Large intestine (tissue), 3 donors: ENCODE measurements around the gene FGG. TPM values are rescaled to one million over a fixed set of nuclear protein-coding genes. Genes with fewer than 3 reads are reported as not detected.

Experiments used
- DNase-seq, 2 donors: peaks; one replicate each; pipeline versions ENCODE4 v3.0.0 to v3.0.0-alpha.2; 2013
- H3K27ac ChIP-seq: one replicate; pipeline ENCODE4 v1.5.1; 2013; ENCODE audit warnings: low read length
- H3K27me3 ChIP-seq: 2 replicates; pipeline ENCODE4 v1.6.1; 2013; ENCODE audit warnings: low read length; ENCODE audit not compliant: control insufficient read depth, insufficient read depth
- H3K36me3 ChIP-seq: 2 replicates; pipeline ENCODE4 v1.6.1; 2013; ENCODE audit warnings: low read length; ENCODE audit not compliant: control insufficient read depth, insufficient read depth
- H3K4me1 ChIP-seq: one replicate; pipeline ENCODE4 v1.6.1; 2013; ENCODE audit warnings: low read length; ENCODE audit not compliant: control insufficient read depth, insufficient read depth
- H3K4me3 ChIP-seq: one replicate; pipeline ENCODE4 v1.5.1; 2013; ENCODE audit warnings: low read length
- H3K9me3 ChIP-seq: one replicate; pipeline ENCODE4 v1.6.1; 2013; ENCODE audit warnings: mild to moderate bottlenecking, low read depth, low read length, moderate library complexity; ENCODE audit not compliant: control insufficient read depth
- WGBS: methylation state at CpG from one replicate; pipeline ENCODE4 v1.1.5; 2013; ENCODE audit warnings: low lambda C conversion rate; ENCODE audit not compliant: insufficient coverage; 5-methylcytosine and 5-hydroxymethylcytosine counted together
- polyA plus RNA-seq: library from polyadenylated mRNA; unstranded; fragments of 120-200 nt; gene quantifications from one replicate; pipeline ENCODE4 v1.2.1, GENCODE V29; 2013

Gene FGG
- polyA plus RNA-seq, 1 donor: 40.5 TPM

- Histone ChIP-seq H3K27me3 (peaks cover 8% of the 10 kb centered on the region), H3K9me3 (peaks cover 2% of the 10 kb centered on the region)
Observed at GRCh38 chr4:154630324-154630723, 17.9 kb upstream of the FGG start.

DNA sequence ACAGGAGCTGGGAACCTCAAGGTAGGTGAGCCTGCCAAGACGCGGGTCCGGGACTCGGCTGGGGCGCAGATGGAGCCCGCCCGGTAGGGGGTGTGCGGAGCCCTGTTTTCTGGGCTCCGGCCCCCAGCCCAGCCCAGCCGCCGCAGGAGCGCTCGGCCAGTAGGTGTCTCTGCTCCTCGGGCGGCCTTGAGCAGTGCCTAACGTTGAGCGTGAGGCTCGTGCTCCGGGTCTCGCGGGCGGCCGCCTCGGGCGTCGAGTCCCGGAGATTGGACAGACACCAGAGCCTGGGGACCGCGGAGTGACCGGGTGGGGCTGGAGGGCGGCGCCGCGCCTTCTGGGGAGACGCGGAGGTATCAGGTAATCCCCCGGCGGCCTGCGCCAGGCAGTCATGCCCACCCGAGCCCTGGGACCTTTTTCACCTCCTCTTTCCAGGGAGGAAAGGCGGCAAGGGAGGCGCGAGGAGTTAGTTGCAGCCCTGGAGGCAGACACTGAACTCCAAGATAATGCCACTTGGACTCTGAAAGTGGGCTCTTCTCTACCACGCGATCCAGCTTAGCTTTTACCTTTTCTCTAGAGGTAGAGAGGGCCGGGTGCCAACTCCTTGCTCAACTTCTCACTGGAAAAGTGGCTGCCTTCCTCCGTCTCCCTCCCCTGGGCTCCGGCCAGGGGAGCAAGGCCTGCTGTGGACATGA is 14.5 kb upstream of the FGG start:
- Histone ChIP-seq H3K9me3 (peaks cover 2% of the 10 kb centered on the region), H3K27ac (no peak overlapping the region), H3K27me3 (peaks cover 8% of the 10 kb centered on the region), H3K36me3 (no peaks in the 10 kb centered on the region), H3K4me3 (peak overlapping the region; percentile 55), H3K4me1 (peaks cover 12% of the 10 kb centered on the region)
- DNase-seq: peak; percentile 46 to 79
- WGBS: no CpG with 5 or more reads among the region's 48 CpGs

More at GRCh38 chr4:154630324-154630723, 17.9 kb upstream of the FGG start:
- no peak overlapping the region for H3K4me3 ChIP-seq
- H3K36me3 ChIP-seq: no peaks in the 10 kb centered on the region
- peaks cover 12% of the 10 kb centered on the region for H3K4me1 ChIP-seq
- no peak overlapping the region for H3K27ac ChIP-seq
- no peak for DNase-seq

- Histone ChIP-seq H3K36me3 (no peaks in the 10 kb centered on the region), H3K4me1 (peaks cover 12% of the 10 kb centered on the region), H3K27me3 (peaks cover 8% of the 10 kb centered on the region), H3K9me3 (peaks cover 2% of the 10 kb centered on the region), H3K4me3 (no peak overlapping the region), H3K27ac (no peak overlapping the region)
- DNase-seq: peak in 1 of 2 donors; percentile 32
- 60% methylated on average over 2 of the region's 3 CpGs for WGBS
Observed at GRCh38 chr4:154625971-154626370, 13.5 kb upstream of the FGG start.

DNA sequence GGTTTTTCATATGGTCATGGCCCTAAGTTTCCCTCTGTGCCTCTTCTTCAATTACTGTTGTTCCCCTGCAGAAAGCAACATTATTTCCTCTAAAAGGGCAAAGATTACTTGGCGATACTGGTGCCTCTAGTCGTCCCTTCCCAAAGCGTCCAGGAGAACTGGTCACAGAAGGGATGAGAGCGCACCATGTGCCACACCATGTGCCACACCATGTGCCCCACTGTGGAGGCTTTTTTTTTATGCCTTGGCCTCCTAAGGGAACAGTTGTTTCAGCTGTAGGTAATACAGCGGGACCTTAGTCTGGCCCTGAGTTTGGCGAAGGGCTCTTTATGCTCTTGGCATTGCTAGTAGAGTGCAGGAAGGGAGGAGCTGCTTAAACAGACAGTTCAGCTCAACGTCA is 11.5 kb upstream of the FGG start:
- H3K4me3 ChIP-seq: no peak overlapping the region
- no peaks in the 10 kb centered on the region for H3K36me3 ChIP-seq
- H3K27me3 ChIP-seq: peaks cover 8% of the 10 kb centered on the region
- H3K4me1 ChIP-seq: peaks cover 12% of the 10 kb centered on the region
- H3K9me3 ChIP-seq: peaks cover 2% of the 10 kb centered on the region
- no peak for DNase-seq
- WGBS: no CpG with 5 or more reads among the region's 7 CpGs
- no peak overlapping the region for H3K27ac ChIP-seq

GRCh38 chr4:154623436-154623835 is 11.0 kb upstream of the FGG start:
- Histone ChIP-seq H3K9me3 (peaks cover 2% of the 10 kb centered on the region), H3K36me3 (no peaks in the 10 kb centered on the region), H3K27ac (no peak overlapping the region), H3K4me3 (no peak overlapping the region), H3K4me1 (peaks cover 14% of the 10 kb centered on the region), H3K27me3 (peaks cover 8% of the 10 kb centered on the region)
- no peak for DNase-seq
- WGBS: no CpG with 5 or more reads among the region's 3 CpGs

DNA sequence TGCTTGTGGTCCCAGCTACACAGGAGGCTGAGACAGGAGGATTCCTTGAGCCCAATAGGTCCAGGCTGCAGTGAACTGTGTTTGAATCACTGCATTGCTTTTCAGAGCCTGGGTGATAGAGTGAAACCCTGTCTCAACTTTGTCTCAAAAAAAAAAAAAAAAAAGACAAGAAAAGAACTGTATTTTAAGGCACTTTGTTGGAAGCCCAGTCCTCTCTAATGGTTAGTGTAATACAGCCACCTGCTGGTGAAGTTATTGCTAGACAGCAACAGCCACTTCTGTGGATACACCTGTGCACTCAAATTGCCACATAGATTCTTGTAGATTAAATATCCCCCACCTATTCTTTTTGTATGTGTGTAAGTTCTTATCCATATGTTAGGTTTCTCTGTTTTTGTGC is 10.1 kb upstream of the FGG start:
- Histone ChIP-seq H3K4me3 (no peak overlapping the region), H3K36me3 (no peaks in the 10 kb centered on the region), H3K9me3 (peaks cover 2% of the 10 kb centered on the region), H3K4me1 (peaks cover 20% of the 10 kb centered on the region), H3K27me3 (peaks cover 8% of the 10 kb centered on the region), H3K27ac (no peak overlapping the region)
- DNase-seq: peak; percentile 33 to 53

DNA sequence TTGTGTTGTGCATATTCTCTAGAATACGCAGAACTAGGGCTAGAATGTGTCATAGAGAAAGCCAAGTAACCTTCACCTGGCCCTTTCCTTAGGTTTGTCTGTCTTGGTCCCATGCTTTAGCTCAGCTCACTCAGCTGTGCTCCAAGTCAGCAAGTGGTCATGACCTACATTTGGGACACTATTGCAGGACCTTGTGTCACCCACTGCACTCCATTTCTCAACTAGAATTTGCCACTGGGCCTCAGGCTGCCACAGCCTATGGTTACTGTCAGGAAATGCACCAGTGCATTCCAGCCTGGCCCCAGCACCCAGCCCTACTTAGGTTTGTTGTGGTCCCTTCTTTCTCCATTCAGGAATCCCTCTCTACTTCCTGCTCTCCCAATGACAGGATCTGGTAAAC is 7.7 kb upstream of the FGG start:
- peaks cover 25% of the 10 kb centered on the region for H3K4me1 ChIP-seq
- H3K9me3 ChIP-seq: no peaks in the 10 kb centered on the region
- no peaks in the 10 kb centered on the region for H3K27me3 ChIP-seq
- WGBS: no CpG with 5 or more reads among the region's 1 CpG
- no peaks in the 10 kb centered on the region for H3K36me3 ChIP-seq
- no peak for DNase-seq
- H3K4me3 ChIP-seq: no peak overlapping the region
- no peak overlapping the region for H3K27ac ChIP-seq

DNA sequence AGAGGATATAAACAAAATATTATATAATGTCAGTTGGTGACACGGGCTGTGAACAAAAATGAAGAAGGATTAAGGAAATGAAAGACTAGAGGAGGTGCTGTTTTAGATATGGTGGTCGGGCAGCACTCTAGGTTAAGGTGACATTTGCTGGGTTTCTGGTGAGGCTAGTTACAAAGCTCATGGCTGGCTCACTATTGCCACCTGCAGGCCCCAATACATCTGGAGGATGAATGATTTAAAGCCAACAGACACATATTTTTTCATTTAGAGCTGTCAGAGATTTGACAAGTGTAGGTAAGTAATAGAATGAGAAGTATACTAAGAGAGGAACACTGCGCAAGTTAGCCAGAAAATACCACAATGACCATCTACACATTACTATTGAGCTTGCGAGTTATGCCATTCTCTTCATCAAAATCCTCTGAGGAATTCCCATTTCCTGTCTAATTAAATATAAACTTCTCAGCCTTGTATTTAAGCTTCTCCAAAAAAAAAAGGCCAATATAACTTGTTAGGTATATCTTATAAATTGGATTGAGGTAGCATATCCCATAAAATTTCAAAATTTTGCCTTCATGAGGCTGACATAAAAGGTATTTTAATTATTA is 6.4 kb upstream of the FGG start:
- no peaks in the 10 kb centered on the region for H3K36me3 ChIP-seq
- peak; percentile 52 to 75 for DNase-seq
- no peak overlapping the region for H3K4me3 ChIP-seq
- WGBS: 0% methylated on average over 2 of the region's 4 CpGs
- no peaks in the 10 kb centered on the region for H3K9me3 ChIP-seq
- peak overlapping the region; percentile 58 for H3K27ac ChIP-seq
- no peaks in the 10 kb centered on the region for H3K27me3 ChIP-seq
- peaks cover 28% of the 10 kb centered on the region for H3K4me1 ChIP-seq

DNA sequence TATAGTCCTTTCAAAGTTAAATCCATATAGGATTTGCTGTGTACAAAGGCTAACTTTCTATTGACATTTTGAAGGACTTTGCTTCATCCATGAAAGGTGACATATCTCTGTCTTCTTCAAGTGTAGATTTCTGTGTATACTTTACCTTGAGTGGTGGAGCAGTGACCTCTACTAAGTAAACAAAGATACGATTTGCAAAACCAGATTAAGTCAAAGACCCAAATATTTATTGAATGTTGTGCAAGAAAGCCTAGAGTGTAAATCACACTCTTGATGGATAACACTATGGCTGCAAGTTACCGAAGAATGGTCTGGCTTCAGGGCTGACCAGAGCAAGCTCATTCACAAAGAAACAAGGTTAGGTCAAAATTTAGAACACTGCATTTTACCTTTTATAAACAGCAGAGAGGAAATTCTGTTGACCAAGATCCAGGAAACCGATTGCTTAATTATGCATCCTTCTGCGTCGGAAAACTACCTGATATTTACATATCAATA is 5.4 kb upstream of the FGG start:
- Histone ChIP-seq H3K4me3 (no peak overlapping the region), H3K27ac (peak overlapping the region; percentile 58), H3K9me3 (no peaks in the 10 kb centered on the region), H3K4me1 (peaks cover 34% of the 10 kb centered on the region), H3K27me3 (no peaks in the 10 kb centered on the region), H3K36me3 (no peaks in the 10 kb centered on the region)
- no CpG with 5 or more reads among the region's 5 CpGs for WGBS
- DNase-seq: peak; percentile 70 to 88

DNA sequence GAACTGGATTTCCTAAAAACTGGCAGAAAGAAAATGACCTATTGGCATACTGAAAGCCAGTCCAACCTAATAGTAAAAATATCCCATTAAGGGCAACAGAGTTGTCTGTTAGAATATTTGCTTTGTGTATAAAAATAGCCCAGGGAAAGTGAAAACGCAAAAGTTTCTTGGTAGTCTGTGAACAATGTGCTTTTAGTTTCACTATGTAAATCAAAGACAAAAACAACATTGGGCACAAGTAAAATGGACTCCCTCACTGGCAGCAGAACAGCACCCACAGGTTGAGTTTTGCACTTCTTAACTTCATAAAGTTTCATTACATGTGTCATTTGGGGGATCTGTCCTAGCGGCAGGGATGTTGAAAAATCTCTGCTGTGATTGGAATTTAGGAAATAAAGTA is 4.3 kb upstream of the FGG start:
- 43% methylated on average over 1 of the region's 2 CpGs for WGBS
- H3K4me1 ChIP-seq: peaks cover 34% of the 10 kb centered on the region

DNA sequence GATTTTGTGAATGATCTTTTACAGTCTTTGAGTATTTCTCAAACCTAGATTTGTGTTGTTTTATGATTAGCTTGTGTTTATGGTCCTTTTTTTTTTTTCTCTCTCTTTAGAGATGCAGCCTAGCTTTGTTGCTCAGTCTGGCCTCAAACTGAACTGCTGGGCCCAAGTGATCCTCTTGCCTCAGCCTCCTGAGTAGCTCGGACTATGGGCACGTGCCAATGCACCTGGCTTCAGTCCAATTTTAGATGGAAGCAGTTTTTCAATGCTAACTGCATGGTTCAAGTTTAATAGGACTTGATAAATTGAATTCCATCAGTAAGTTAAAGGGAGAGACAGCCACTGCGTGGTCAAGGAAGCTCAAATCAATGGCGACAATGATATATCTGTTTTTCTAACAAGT is 3.8 kb upstream of the FGG start:
- peaks cover 34% of the 10 kb centered on the region for H3K4me1 ChIP-seq
- no peaks in the 10 kb centered on the region for H3K27me3 ChIP-seq
- WGBS: no CpG with 5 or more reads among the region's 4 CpGs
- no peaks in the 10 kb centered on the region for H3K9me3 ChIP-seq
- no peak overlapping the region for H3K4me3 ChIP-seq
- H3K27ac ChIP-seq: peak overlapping the region; percentile 7
- no peaks in the 10 kb centered on the region for H3K36me3 ChIP-seq
- DNase-seq: no peak

More for the DNA sequence above, 4.3 kb upstream of the FGG start:
- Histone ChIP-seq H3K36me3 (no peaks in the 10 kb centered on the region), H3K9me3 (no peaks in the 10 kb centered on the region), H3K27me3 (no peaks in the 10 kb centered on the region), H3K27ac (peak overlapping the region; percentile 7), H3K4me3 (no peak overlapping the region)
- DNase-seq: peak in 1 of 2 donors; percentile 58
